ENCODE data around the gene ARHGEF17. TPM values are rescaled to one million over a fixed set of nuclear protein-coding genes. Genes with fewer than 3 reads are reported as not detected.

ARHGEF17 gene
- total RNA-seq, 6 experiments from 2014 or later, result 4.6 to 7.3 (median 5.4) TPM

DNA sequence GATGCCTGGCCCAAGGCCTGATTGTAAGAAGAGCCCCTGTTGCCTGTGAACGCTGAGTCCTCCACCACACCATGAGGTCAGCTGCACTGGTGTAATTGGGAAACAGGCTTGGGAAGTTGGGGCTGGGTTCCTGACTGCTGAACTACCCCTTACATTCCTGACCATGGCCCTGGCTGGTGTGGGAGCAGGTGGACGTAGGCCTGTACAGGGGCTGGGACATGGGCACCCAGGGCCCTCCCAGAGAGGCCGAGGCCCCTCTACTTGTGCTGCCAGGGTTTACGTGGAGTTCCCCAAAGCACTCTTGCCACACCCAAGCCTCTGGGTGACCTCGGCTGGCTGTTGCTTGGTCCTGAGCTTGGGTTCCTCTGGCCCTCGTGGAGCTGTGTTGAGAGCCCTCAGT is 73.5 kb downstream of the ARHGEF17 start:
- Histone ChIP-seq H3K36me3 (no peaks in the 10 kb centered on the region), H3K4me1 (peaks cover 0 to 7% (median 2%) of the 10 kb centered on the region in 4 donors), H3K9me3 (no peaks in the 10 kb centered on the region), H3K4me3 (no peak overlapping the region), H3K27me3 (no peaks in the 10 kb centered on the region), H3K27ac (no peak overlapping the region)
- no CpG with 5 or more reads among the region's 6 CpGs for WGBS (ENCODE audit: insufficient coverage, low coverage, low lambda C conversion rate, missing lambda C conversion rate)
- TF ChIP-seq POLR2A (IDR thresholded peaks at IDR 0.05), result no peak
- TF ChIP-seq, protein P1, sequence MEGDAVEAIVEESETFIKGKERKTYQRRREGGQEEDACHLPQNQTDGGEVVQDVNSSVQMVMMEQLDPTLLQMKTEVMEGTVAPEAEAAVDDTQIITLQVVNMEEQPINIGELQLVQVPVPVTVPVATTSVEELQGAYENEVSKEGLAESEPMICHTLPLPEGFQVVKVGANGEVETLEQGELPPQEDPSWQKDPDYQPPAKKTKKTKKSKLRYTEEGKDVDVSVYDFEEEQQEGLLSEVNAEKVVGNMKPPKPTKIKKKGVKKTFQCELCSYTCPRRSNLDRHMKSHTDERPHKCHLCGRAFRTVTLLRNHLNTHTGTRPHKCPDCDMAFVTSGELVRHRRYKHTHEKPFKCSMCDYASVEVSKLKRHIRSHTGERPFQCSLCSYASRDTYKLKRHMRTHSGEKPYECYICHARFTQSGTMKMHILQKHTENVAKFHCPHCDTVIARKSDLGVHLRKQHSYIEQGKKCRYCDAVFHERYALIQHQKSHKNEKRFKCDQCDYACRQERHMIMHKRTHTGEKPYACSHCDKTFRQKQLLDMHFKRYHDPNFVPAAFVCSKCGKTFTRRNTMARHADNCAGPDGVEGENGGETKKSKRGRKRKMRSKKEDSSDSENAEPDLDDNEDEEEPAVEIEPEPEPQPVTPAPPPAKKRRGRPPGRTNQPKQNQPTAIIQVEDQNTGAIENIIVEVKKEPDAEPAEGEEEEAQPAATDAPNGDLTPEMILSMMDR (IDR thresholded peaks at IDR 0.05), result no peak
- DNase-seq (no peak), ATAC-seq (peak in 1 of 4 donors; percentile 10)
- intact Hi-C loops (cut with DNase I), result loop anchor here in 1 of 2 donors (10.0 kb wide), 1 partner anchor 87 kb away; no protein-coding TSS in a partner anchor

DNA sequence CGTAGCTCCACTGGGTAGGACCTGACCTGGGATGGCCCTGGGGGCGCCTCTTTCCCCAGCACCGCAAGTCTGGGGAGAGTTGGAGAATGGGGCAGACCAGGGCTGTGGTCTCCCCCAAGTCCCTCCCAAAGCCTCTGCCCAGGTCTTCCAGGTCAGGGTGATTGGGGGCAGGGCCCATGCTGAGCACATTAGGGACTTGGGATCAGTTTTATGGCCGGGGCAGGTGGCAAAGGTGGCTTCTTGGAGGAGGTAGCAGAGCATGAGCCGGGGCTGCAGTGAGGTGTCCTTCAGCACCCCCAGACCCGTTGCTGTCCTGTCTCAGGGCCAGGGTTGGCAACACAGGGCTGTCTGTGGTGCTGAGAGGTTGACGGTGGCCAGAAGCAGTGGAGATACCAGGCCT is 74.1 kb downstream of the ARHGEF17 start:
- H3K4me3 ChIP-seq, result no peak overlapping the region
- H3K36me3 ChIP-seq, result no peaks in the 10 kb centered on the region
- H3K9me3 ChIP-seq, result no peaks in the 10 kb centered on the region
- ATAC-seq (no peak), DNase-seq (no peak)
- H3K27ac ChIP-seq, result no peak overlapping the region
- H3K4me1 ChIP-seq, result peaks cover 0 to 5% (median 0%) of the 10 kb centered on the region in 4 donors
- H3K27me3 ChIP-seq, result no peaks in the 10 kb centered on the region
- TF ChIP-seq, protein P1 (IDR thresholded peaks at IDR 0.05), result no peak
- TF ChIP-seq POLR2A (IDR thresholded peaks at IDR 0.05), result no peak
- intact Hi-C loops (cut with DNase I), result loop anchor here in 1 of 2 donors (10.0 kb wide), 1 partner anchor 87 kb away; no protein-coding TSS in a partner anchor
- WGBS (ENCODE audit: insufficient coverage, low coverage, low lambda C conversion rate, missing lambda C conversion rate), result no CpG with 5 or more reads among the region's 7 CpGs

DNA sequence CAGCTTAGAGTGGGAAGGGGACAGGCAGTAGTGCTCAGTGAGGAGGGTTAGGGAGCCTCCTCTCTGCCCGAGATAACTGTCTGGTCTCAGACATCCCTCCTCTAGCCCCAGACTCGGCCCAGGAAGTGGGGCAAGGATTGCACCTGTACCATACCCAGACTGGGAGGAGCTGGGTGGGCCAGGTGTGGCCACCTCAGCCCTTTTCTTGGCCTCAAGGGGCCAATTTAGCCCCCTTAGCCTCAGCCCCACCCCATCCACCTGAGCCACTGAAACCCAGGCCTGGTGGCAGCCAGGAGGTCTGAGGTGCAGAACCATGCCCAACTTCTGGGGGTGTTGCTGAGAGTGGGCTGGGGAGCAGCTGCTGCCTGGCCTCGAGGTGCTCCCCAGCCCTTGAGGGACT is 74.7 kb downstream of the ARHGEF17 start:
- H3K4me3 ChIP-seq, result no peak overlapping the region
- no peaks in the 10 kb centered on the region for H3K9me3 ChIP-seq
- DNase-seq (no peak), ATAC-seq (no peak)
- WGBS (ENCODE audit: insufficient coverage, low coverage, low lambda C conversion rate, missing lambda C conversion rate), result no CpG with 5 or more reads among the region's 3 CpGs
- H3K4me1 ChIP-seq, result peaks cover 0 to 5% (median 0%) of the 10 kb centered on the region in 4 donors
- intact Hi-C loops (cut with DNase I), result loop anchor here in 1 of 2 donors (10.0 kb wide), 1 partner anchor 88 kb away; no protein-coding TSS in a partner anchor
- TF ChIP-seq, protein P1 (IDR thresholded peaks at IDR 0.05), result no peak
- no peak for TF ChIP-seq POLR2A (IDR thresholded peaks at IDR 0.05)
- H3K27ac ChIP-seq, result peak overlapping the region in 1 of 3 donors; percentile 29
- no peaks in the 10 kb centered on the region for H3K36me3 ChIP-seq
- no peaks in the 10 kb centered on the region for H3K27me3 ChIP-seq

DNA sequence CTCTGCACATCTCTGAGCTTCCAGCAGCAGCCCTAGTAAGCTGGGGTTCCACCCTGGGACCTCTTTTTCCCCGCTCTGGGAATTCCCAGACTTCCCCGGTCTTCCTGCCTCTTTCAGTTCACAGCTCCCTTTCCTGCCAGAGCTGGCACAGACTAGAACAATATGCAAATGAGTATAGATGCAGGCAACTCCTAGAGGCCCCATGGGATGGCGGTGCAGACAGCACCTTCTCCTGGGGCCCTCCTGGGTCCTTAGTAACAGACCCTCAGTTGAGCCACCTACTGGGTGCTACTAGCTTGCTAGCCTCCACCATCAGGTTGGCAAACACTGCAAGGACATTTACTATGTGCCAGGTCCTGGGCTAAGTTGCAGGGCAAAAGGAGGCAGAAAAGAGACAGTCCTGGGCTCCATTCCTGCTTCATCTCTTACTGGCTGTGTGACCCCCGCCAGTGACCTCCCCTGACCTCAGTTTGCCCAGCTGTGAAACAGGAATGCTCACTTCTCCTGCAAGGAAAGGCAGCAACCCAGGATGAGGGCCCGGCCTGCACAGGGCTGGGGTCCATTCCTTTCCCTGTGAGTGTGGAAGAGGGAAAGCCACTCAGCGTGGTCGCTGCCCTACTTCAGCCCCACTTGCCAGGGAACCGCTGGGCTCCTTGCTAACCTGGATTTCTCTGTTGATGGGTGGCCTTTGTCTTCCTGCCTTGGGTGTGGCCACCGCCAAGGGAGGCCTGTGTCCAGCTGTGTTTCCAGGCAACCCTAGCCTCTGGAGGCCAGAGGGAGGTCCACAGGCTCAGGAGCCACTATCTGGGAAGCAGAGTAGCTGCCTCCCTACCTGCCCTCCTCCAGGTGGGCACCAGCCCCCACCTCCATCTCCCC is 75.4 kb downstream of the ARHGEF17 start:
- Histone ChIP-seq H3K4me1 (peaks cover 0 to 8% (median 0%) of the 10 kb centered on the region in 4 donors), H3K9me3 (no peaks in the 10 kb centered on the region), H3K4me3 (no peak overlapping the region), H3K27me3 (no peaks in the 10 kb centered on the region), H3K36me3 (no peaks in the 10 kb centered on the region), H3K27ac (peak overlapping the region in 2 of 3 donors; percentile 53 to 72)
- TF ChIP-seq POLR2A (IDR thresholded peaks at IDR 0.05), result no peak
- TF ChIP-seq, protein P1 (IDR thresholded peaks at IDR 0.05), result no peak
- 58% methylated on average over 3 of the region's 9 CpGs for WGBS (ENCODE audit: insufficient coverage, low coverage, low lambda C conversion rate, missing lambda C conversion rate)
- no peak for DNase-seq
- ATAC-seq, result no peak
- intact Hi-C loops (cut with DNase I), result loop anchor here in 1 of 2 donors (10.0 kb wide), 1 partner anchor 89 kb away; no protein-coding TSS in a partner anchor

Measured in right lobe of liver (tissue), 6 donors.